A673 (cell line): Measurements from ENCODE around the gene SLC25A29. TPM values are rescaled to one million over a fixed set of nuclear protein-coding genes. Genes with fewer than 3 reads are reported as not detected.

ENCODE experiments used
- BruUV-seq: library from RNA; stranded (reverse); fragments of 400-500 nt; replicated peaks from 2 replicates; lab custom pipeline; 2021; lab: Mats Ljungman, UMichigan
- CTCF ChIA-PET: fragments of 300-600 bp; sonication (Branson Sonifier 250); formaldehyde crosslinking; loops from one replicate; lab custom pipeline; 2022; ENCODE audit warnings: antibody characterized with exemption; lab: Charles Lee
- POLR2A ChIA-PET: fragments of 300-600 bp; sonication (Branson Sonifier 250); formaldehyde crosslinking; loops from one replicate; lab custom pipeline; 2022; ENCODE audit warnings: antibody characterized with exemption; ENCODE audit not compliant: low non-redundant PET; lab: Charles Lee
- DNase-seq: peaks from one replicate; pipeline ENCODE4 v3.0.0-alpha.2; 2015; ENCODE audit warnings: low spot score
- H3K27ac ChIP-seq: fragments of 200-600 bp; sonication (generic); 2 replicates; pipeline ENCODE4 v1.5.1; 2016; ENCODE audit warnings: mixed run types, low read depth, mild to moderate bottlenecking, mixed read lengths, antibody characterized with exemption, low read length; ENCODE audit not compliant: poor library complexity, severe bottlenecking
- H3K27me3 ChIP-seq: fragments of 200-600 bp; sonication (generic); replicated peaks from 2 replicates; pipeline ENCODE4 v1.6.1; 2017; ENCODE audit warnings: mixed run types, low read depth, mild to moderate bottlenecking, mixed read lengths, antibody characterized with exemption, low read length; ENCODE audit not compliant: insufficient read depth, poor library complexity
- H3K36me3 ChIP-seq: fragments of 200-600 bp; sonication (generic); 2 replicates; pipeline ENCODE4 v1.6.1; 2016; ENCODE audit warnings: mixed run types, mild to moderate bottlenecking, mixed read lengths, antibody characterized with exemption, low read length; ENCODE audit not compliant: insufficient read depth, poor library complexity, severe bottlenecking
- H3K4me1 ChIP-seq: fragments of 200-600 bp; sonication (generic); 2 replicates; pipeline ENCODE4 v1.6.1; 2017; ENCODE audit warnings: mixed run types, mild to moderate bottlenecking, mixed read lengths, antibody characterized with exemption, low read length; ENCODE audit not compliant: insufficient read depth, poor library complexity, severe bottlenecking
- H3K4me3 ChIP-seq: fragments of 200-600 bp; sonication (generic); 2 replicates; pipeline ENCODE4 v1.5.1; 2016; ENCODE audit warnings: low read depth, mixed run types, mild to moderate bottlenecking, mixed read lengths, low read length; ENCODE audit not compliant: poor library complexity, severe bottlenecking
- H3K9me3 ChIP-seq: fragments of 200-600 bp; sonication (generic); 2 replicates; pipeline ENCODE4 v1.6.1; 2016; ENCODE audit warnings: mixed run types, low read depth, mild to moderate bottlenecking, mixed read lengths, antibody characterized with exemption, low read length; ENCODE audit not compliant: poor library complexity, severe bottlenecking
- EZH2 ChIP-seq: fragments of 200-600 bp; sonication (generic); IDR thresholded peaks from 2 replicates; pipeline ENCODE4 v1.6.1; 2017; ENCODE audit warnings: borderline replicate concordance, low read depth, mild to moderate bottlenecking, mixed read lengths, antibody characterized with exemption, low read length; ENCODE audit not compliant: poor library complexity, severe bottlenecking
- intact Hi-C: fragments of 100-400 bp; cut with micrococcal nuclease; formaldehyde crosslinking; loops from one replicate; pipeline ENCODE4 v1.10.0; 2022; ENCODE audit not compliant: unreplicated experiment
- total RNA-seq: library from RNA; stranded (reverse); gene quantifications from 2 replicates; pipeline ENCODE4 v1.2.3, GENCODE V29; 2021
- TF ChIP-seq, protein P1 (sequence below): fragments of 300-800, 200-600 bp; sonication (generic); conservative IDR thresholded peaks from 2 replicates; pipeline ENCODE4 v1.5.1; 2017; ENCODE audit warnings: low read depth, mild to moderate bottlenecking, antibody characterized with exemption, low read length, moderate library complexity, mixed read lengths

SLC25A29 gene
- total RNA-seq, 1 experiment from 2014 or later: 49.3 TPM

DNA sequence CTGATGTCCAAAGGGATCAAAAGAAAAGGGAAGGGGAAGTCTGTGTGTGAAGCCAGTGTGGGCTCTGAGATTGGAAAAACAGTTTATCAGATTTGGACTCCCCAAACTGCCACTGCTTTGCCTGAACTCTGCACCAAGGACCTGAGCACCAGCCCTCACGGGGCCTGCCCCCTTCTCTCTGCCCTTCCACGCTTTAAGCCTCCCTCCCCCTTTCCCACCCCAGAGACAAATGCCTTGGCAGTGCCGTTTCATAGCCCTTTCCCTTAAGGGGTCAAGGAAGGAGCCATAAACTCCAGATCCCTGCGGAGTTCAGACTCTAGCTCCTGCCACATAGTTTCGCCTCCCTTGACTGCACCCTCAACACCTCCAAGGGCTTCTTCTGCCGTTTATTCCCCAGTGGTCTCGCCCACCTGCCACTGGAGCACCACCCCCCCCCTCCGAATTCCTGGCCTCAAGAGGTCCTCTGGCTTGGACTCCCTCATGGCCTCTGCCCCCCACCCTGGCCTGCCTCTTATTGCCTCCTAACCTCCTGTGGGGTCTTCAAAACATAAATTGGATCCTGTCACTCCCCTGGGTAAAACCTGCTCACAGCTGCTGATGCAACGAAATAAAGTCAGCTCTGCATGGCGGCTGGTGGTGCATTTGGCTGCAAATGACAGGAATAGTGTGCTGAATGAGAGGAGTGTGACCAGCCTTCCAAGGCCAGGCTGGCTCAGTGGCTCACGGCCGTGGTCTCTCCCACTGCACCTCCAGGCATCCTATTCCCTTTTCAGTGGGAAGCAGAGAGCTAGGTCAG, 18.8 kb downstream of the SLC25A29 start:
- Histone ChIP-seq H3K27ac (no peak overlapping the region), H3K4me1 (peaks cover 3% of the 10 kb centered on the region), H3K27me3 (no peaks in the 10 kb centered on the region), H3K4me3 (no peak overlapping the region), H3K9me3 (no peaks in the 10 kb centered on the region), H3K36me3 (no peaks in the 10 kb centered on the region)
- TF ChIP-seq EZH2: no peak
- TF ChIP-seq, protein P1, sequence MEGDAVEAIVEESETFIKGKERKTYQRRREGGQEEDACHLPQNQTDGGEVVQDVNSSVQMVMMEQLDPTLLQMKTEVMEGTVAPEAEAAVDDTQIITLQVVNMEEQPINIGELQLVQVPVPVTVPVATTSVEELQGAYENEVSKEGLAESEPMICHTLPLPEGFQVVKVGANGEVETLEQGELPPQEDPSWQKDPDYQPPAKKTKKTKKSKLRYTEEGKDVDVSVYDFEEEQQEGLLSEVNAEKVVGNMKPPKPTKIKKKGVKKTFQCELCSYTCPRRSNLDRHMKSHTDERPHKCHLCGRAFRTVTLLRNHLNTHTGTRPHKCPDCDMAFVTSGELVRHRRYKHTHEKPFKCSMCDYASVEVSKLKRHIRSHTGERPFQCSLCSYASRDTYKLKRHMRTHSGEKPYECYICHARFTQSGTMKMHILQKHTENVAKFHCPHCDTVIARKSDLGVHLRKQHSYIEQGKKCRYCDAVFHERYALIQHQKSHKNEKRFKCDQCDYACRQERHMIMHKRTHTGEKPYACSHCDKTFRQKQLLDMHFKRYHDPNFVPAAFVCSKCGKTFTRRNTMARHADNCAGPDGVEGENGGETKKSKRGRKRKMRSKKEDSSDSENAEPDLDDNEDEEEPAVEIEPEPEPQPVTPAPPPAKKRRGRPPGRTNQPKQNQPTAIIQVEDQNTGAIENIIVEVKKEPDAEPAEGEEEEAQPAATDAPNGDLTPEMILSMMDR: no peak
- ChIA-PET CTCF (no interaction called here), POLR2A (no interaction called here)
- no TSS peak for BruUV-seq
- intact Hi-C loops: no loop called here
- DNase-seq: no peak

DNA sequence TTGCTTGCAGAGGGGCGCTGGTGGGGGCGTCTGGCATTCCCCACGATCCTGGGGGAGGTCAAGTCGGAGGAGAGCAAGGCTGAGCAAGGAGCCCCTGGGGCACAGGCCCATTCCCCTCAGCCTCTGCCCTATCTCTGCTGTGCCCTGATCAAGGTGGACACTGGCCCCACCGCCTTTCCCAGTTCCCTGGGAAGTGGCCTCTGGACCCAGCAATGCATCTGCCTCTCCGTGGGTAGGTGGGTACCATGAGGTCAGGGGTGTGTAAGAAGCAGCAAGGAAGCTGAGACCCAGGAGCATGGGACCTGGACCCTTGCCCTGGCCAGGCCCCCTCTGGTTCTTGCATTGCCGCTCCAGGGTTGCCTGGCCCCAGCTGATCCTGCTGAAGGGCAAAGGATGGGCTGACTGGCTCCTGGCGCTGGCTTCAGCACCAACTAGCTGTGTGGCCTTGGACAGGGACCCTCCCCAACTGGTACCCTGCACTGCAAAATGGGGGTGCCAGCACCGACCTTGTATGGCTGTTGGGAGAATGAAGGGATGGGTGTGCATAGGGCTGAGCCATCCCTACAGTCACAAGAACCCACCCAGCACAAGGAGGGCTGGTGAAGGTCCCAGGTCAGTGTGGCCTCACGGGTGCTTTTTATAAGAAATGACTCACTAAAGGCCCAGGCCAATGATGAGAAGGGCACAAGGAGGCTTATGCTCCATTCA, 19.6 kb downstream of the SLC25A29 start:
- H3K4me1 ChIP-seq: peaks cover 3% of the 10 kb centered on the region
- H3K4me3 ChIP-seq: no peak overlapping the region
- H3K36me3 ChIP-seq: peaks cover 2% of the 10 kb centered on the region
- H3K27me3 ChIP-seq: no peaks in the 10 kb centered on the region
- POLR2A ChIA-PET: no interaction called here
- DNase-seq: no peak
- H3K9me3 ChIP-seq: no peaks in the 10 kb centered on the region
- peak overlapping the region; percentile 35 for H3K27ac ChIP-seq
- no TSS peak for BruUV-seq
- CTCF ChIA-PET: no interaction called here
- intact Hi-C loops: no loop called here
- TF ChIP-seq, protein P1: no peak
- no peak for TF ChIP-seq EZH2

DNA sequence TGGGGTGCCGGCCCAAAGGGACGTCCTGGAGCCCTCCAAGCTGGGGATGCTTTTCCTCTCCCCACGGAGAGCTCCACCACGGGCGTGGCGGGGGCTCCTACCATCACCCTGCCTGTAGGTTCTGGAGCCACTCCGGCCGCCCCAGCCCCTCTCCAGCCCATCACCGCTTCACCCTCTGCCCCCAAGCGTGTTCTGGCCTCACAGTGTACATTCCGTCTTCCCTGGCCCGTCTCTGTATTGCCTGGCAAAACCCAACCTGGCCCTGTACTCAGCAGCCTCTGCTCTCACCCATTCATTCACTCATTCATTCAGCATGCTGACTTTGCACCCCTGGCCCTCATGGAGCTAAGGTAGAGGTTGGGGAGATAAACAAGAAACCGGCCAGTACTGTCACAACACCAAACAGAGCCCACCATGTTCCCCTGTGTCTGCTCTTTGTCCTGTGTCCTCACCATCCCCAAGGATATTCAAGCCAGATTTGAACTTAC, 20.3 kb downstream of the SLC25A29 start:
- ChIA-PET CTCF (interaction anchor here (0.7 to 1.2 kb wide), 2 partner anchors 9 to 546 kb away, joined by 3 to 7 read pairs; no protein-coding TSS in a partner anchor), POLR2A (no interaction called here)
- intact Hi-C loops: no loop called here
- TF ChIP-seq EZH2: no peak
- TF ChIP-seq, protein P1: no peak
- Histone ChIP-seq H3K9me3 (no peaks in the 10 kb centered on the region), H3K27ac (peak overlapping the region; percentile 94), H3K4me3 (peak overlapping the region; percentile 83), H3K27me3 (no peaks in the 10 kb centered on the region), H3K36me3 (peaks cover 7% of the 10 kb centered on the region), H3K4me1 (peaks cover 3% of the 10 kb centered on the region)
- no TSS peak for BruUV-seq
- no peak for DNase-seq
